NOMO-1 treated with DMSO at 0.1 percent for 48 hours (cell line): Measurements from ENCODE around the gene MPPED1.

Experiments
- DNase-seq: peaks from one replicate; lab custom pipeline; 2025; ENCODE audit not compliant: unreplicated experiment; lab: John Stamatoyannopoulos, UW

The MPPED1 gene, protein sequence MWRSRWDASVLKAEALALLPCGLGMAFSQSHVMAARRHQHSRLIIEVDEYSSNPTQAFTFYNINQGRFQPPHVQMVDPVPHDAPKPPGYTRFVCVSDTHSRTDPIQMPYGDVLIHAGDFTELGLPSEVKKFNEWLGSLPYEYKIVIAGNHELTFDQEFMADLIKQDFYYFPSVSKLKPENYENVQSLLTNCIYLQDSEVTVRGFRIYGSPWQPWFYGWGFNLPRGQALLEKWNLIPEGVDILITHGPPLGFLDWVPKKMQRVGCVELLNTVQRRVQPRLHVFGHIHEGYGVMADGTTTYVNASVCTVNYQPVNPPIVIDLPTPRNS

DNA sequence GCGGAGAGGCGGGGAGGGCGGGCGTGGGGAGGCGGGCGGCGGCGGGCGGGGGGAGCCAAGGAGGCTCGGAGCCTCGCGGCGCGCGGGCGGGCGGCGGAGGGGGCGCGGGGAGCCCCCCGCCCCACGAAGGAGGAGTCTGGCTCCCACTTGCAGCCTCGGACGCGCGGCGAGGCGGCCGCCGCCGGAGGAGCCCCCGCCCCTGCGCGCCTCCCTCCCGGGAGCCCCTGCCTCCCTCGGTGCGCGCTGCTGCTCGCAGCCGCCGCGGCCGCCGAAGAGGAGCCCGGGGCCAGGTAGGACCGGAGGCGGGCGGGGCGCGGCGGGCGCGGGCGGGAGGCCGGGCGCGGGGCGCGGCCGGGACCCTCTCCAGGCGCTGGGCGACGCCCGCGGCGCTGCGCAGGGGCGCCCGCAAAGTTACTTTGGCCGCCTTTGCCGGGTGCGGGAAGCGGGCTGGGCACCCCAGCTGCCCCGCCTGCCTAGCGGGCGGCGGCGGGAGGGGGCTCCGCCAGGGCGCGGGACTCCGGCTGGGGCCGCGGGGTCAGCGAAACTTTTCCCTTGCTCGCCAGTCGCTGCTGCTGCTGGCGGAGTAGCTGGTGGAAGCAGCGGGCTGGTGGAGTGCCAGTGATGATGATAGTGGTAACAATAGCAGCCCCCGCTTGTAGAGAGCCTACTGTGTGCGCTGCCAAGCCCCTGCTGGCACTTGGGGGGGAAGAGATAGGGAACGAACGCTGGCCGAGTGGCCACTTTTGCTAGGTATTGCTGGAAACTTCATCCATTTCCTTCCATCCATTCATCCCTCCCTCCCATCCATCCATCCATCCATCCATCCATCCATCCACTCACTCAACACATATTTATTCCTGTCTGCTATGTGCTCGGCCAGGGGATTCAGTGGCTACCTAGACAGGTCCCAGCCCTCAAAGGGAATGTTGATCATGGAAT lies at the start of gene MPPED1:
TSS of gene MPPED1 (plus strand) at position 146 of the 939 bp plus-strand sequence. CDS start 12,972 bp downstream, outside the sequence.
- no peak for DNase-seq

DNA sequence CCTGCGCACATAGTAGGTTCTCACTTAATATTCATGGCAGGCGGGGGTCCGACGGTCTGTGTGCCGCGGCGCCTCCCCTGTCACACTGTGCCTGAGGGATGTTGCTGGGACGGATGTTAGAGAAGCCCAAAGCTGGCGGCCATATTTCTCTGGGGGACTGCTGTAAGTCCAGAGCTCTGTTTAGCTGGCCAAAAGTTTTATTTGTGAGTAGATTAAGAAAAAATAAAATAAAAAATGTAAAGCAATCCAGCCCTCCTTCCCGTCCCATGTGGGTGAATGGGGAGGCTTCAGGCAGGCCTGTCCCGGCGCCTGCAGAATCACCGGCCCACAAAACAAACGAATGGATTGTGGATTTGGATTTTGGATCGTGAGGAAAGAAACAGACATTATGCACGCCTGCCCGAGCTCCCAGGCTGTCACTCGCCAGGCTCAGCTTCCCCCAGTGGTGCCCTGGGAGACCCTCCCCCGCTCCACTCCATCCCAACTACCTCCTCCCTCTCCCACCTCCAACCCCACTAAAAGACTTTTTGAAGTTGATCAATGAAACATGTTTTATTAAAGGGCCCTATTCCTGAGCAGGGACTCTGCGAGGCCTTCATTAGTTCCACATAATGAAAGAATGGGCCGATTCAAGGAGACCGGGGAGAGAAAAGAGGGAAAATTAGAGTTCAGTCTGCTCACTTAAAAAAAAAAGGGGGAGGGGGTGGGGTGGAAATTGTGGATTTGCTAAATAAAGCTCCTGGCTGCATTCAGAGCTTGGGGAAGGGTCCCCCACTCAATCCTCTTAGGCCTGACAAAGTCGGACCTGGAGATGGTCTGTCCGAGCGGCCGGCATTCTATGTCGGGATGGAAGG lies 48.3 kb upstream of the MPPED1 start:
- no peak for DNase-seq

DNA sequence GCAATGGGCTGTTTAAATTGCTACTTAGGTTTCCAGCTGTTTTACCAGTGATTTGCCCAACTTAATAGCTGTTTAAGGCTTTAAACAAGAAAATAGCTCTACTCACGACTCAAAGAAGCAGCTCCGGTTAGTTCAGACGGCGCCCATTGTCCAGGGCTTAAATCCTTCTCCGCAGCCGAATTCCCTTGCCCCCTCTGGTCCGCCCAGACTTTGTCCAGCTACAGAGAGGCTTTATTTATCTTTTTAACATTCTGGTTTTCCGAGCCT lies 47.7 kb upstream of the MPPED1 start:
- DNase-seq: no peak

DNA sequence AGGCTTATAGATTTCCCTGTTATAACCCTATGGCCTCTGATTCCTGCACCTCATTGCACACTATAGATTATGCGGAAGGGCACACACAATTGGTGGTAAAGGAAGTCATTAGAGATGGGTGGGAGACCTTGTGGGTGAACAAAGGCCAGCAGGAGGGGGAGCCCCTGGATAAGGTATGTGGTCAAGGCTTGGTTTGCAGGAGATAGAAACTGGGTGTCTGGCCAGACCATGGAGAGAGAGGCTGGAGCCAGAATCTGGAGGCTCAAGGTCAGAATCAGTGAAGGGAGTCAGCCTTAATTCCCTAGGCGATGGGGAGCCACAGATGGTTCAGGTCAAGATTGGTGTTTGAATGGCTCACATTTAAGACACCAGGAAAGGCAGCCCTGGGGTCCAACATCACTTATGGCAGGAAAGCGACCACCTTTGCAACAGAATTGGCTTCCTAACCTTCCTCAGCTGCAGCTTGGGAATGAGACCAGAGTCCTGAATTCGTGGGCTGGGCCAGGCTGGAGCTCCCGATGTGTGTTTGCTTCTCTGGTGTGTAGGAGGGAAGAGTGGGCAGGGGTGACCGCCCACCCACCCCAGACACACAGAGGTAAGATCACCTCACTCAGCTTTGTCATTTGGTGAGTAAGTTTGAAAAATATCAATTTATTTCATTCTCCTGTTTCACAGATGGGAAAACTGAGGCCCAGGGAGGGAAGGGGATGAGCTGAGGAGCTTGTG lies 45.9 kb upstream of the MPPED1 start:
- no peak for DNase-seq

DNA sequence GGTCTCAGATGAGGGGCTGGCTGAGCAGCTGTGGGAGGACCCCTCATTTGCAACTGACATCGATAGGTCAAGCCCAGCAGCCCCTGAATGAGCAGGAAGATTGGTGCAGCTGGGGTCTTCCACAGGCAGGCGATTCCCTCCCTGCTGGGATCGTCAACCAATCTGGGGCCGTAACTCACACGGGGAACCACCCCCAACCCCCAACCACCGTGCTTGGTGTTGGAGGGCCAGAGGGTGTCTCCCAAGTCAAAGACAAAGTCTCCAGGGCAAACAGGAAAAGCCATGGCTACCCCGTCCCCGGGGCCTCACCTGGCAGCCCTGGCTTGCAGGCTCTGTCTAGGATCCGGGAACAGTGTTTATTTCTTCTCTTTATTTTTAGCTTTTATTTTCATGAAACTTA lies 41.8 kb upstream of the MPPED1 start:
- no peak for DNase-seq

DNA sequence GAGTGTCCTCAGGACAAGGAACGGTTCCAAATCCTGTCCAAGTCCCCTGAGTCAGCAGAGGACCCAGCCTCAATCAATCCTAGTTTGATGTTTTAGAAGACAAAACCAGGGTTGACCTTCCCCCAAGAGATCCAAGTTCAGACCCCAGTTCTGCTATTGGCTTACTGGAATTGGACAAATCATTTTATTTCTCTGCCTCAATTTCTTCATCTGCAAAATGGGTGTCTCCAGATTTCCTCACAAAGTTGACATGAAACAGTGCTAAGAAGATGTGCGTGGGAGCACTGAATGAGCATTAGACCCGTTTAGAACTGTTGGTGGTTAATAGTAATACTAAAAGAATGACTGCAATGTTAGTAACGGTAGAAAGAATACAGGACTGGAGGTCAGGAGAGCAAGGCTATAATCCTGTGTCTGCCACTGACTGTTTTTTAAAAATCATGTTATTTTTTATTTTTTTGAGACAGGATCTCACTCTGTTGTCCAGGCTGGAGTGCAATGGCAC lies 35.8 kb upstream of the MPPED1 start:
- no peak for DNase-seq

DNA sequence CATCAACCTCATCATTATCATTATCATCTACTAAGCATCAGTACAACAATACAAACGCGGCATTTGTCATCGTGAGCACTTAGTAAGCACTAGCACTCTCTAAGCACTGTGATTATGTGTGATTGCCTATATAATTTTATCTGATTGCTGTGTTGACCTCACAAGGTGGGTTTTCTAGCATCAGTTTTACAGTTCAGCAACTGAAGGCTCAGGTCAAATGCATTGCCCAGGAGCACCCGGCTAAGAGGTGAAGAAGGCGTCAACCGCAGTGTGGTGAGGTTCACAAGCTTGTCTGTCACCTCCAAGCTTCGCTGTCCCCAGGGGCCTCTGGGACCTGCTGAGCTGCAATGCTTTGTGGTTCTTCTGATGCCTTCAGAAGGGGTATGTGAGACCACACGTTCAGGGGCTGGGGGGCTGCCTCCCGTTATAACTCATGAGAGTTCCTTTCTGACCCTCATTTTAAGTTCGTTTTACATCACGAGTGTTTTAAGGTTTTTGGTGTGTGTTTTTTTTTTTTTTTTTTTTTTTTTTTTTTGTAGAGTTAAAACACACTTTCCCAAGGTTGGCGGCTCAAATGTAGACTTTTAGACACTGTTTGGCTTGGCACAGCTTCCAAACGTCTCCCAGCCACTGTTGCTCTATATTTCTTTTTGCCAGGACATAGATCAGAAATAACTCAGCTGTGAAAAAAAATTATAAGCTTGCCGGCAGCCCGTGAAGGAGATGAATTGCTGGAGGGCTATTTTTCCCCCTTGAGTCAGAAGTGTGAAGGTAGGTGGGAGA lies 34.9 kb upstream of the MPPED1 start:
- DNase-seq: no peak

DNA sequence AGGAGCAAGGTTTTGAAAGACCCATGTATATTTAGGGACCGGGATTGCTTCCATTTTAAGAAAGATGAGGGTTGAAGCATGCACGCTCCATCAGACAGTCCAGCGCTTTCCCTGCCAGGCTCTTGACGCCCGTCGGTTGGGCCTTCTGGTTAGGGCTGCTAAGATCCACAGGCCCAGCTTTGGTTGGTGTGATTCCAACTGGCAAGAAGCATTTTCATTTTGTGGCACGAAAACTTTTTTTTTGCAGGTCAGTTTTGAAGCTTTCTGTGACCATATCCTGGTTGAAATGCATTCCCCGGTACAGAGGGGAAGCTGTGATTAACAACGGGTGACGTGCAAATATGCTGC lies 34.3 kb upstream of the MPPED1 start:
- DNase-seq: no peak

DNA sequence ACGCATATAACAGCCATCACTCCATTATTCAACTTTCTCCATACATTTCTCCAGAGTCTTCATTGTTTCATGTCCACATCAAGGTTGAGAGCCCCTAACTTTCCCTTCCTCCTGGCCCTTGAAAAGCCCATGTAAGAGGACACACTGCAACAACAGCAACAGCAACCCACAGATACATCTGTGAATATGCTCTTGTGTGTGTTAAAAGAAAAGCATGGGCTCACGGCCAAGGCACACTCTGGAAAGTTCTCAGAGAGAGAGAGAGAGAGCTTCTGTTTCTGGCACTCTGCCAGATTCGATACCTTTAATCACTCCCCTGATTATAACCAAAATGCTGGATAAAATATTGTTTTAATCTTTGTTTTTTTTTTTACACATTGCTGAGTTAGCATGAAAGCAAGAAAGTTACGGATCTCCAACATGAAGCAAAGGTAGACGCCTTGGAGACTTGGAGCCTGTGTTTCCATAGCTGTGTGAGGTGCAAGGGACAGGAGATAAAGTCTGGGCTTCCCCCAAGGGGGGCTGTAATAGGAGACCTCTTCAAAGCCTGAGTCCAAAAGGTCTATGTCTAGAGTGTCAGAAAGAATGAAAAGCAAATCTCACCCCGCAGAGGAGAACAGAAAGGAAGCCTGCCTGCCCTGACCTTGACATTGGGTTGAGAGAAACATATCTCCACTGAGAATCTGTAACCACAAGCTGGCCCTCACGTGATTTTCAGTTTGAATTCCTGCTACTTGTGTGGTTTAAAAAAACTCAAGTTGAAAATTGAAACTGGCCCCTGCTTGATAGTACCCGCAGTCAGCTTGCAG lies 33.7 kb upstream of the MPPED1 start:
- DNase-seq: peak; percentile 41

DNA sequence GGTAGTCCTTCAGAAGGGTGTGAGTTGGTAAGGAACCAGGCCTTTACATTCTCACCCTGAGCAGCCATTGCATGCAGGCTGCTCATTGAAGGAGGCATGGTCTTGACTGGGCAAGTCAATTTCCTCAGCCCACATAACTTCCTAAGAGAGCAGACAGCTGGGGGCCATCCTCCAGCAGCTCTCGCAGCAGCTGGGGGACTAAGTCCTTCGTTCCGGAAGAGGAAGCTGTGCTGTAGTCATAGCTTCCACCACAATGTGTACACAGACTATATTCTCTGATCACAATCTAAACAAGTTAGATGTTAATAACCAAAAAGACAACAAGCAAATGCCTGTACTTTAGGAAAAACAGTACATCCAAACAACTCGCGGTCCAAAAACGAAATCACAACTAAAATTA lies 30.1 kb upstream of the MPPED1 start:
- peak; percentile 61 for DNase-seq

DNA sequence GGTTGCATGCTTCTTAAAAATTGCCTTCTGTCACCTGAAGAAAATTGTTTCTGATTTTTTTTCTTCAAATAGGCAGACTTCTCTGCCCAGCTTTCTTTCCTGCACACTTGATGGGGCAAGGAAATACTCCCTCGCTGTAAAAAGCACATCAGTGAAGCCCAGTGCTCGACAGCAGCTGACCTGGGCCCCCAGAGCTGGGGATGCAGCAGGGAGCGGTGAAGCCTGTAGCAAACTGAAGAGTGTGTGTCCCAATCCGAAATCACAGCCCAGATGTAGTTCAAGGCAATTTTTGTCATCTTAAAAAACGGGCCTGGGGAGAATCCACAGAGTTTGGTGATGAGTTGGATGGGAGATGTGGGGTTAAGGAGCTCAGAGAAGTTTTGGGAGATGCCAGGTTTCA lies 27.0 kb upstream of the MPPED1 start:
- no peak for DNase-seq

DNA sequence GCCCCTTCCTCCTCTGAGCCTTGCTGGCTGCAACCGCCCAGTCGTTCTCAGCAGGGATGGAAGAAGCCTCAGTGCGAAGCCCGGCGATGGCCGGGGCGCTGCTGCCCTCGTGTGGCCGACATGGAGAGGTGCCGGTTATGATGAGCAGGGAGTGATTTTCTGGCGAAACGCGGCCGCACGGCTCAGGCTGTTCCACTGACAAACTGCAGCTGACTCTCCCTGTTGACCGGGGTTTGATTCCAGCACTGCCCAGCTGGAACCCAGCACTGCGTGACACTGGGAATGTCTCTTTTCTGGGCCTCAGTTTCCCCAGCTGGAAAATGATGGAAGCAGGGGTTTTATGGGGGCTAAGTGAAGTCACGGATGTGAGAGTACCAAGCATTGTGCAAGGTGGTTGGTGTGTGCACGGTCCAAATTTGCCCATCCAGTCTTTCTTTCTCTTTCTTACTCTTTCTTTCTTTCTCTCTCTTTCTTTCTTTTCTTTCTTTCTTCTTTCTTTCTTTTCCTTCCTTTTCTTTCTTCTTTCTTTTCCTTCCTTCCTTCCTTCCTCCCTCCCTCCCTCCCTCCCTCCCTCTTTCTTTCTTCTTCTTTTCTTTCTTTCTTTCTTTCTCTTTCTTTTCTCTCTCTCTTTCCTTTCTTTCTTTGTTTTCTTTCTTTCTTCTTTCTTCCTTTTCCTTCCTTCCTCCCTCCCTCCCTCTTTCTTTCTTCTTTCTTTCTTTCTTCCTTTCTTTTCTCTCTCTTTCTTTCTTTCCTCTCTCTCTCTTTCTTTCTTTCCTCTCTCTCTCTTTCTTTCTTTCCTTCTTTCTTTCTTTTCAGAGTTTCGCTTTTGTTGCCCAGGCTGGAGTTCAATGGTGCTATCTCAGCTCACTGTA lies 25.8 kb upstream of the MPPED1 start:
- DNase-seq: peak; percentile 85

DNA sequence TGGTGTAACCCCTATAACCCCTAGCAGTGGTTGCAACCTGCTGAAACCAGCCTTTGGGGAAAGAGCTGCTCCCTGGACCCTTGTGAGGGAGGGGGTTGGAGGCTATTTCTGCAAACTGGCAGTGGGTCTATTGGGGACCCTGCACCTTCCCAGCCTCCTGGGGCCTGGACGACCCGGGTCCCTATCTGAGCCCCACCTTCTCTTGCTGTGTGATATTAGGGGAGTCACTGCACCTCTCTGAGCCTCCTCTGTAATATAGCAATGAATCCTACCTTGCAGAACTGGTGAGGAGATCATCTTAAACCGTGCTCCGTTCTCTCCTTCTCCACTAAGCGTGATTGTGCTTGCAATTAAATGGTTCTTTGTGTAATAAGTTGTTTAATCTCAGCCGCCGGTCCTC lies 24.0 kb upstream of the MPPED1 start:
- DNase-seq: no peak

DNA sequence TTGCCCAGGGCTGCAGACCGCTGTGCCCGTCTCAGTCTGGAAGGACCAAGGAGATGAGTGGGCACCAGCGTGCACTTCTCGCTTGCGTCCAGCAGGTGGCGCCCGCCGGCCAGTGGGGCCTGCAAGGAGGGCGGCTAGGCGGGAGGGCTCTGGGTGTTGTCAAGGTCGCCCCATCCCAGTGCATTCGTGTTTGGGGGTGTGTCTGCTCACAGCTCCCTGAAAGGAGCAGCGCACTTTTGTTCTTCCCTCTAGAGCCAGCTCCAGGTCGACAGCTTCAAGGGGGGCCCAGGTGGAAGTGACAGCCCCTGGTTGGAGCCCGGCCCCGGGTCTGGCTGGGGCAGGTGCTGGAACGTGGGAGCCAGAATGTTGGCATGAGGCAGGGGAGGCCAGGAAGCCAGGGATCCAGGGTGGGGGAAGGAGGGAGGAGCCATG lies 23.4 kb upstream of the MPPED1 start:
- peak; percentile 55 for DNase-seq

DNA sequence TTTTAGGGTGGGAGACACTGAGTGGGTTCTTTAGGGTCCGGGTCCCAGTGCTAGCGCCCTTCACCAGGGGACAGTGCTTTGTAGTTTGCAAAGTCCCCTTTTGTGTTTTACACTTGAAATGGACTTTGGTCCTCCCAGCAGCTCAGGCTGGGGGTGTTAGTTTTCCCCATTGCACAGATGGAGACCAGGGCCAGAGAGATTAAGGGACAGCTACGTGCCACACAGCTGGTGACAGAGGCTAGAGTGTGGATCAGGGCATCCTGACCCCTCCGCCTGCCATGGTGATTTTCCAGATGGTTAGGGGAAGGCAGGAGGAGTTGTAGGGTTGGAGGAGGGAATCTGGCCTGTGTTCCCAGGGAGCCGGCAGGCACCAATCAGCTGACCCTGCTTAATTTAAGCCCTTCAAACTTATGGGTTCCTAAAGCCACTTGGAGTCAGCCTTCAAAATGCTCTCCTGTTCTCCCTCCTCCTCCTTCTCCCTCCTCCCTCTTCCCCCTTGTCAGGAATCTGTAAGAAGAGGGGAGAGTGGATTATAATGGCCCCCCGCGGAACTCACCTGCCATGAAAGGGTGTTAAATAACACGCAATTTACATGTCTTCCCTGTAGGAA lies 22.5 kb upstream of the MPPED1 start:
- no peak for DNase-seq

DNA sequence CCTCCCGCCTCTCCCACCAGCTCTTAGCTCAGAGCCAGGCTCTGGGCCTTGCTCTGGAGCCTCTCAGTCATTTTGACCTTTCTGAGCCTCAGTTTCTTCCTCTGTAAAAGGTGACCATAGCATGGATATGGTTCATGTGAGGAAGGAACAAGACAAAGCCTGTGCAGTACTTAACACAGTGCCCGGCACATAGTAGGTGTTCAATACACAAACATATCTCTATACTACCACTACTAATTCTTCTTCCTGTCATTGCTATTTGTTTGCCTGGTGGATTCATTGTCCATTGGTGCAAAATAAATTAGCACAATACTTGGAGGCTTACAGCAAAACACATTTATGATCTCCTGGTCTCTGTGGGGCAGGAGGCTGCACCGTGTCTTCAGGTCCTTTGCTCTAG lies 21.6 kb upstream of the MPPED1 start:
- no peak for DNase-seq

DNA sequence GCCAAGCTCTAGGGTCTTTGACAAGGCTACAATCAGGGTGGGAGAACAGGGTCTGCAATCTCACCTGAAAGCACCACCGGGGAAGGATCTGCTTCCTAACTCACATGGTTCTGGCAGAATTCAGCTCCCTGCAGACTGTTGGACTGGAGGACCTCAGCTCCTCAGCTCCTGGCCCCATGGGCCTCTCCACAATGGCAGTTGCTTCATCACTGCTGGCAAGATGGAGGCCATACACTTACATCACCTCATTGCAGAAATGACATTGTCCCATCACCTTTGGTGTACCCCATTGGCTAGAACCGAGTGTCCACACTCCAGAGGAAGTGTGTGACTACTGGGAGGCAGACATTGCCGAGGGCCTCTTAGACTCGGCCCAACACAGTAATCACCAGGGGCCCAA lies 20.9 kb upstream of the MPPED1 start:
- no peak for DNase-seq

DNA sequence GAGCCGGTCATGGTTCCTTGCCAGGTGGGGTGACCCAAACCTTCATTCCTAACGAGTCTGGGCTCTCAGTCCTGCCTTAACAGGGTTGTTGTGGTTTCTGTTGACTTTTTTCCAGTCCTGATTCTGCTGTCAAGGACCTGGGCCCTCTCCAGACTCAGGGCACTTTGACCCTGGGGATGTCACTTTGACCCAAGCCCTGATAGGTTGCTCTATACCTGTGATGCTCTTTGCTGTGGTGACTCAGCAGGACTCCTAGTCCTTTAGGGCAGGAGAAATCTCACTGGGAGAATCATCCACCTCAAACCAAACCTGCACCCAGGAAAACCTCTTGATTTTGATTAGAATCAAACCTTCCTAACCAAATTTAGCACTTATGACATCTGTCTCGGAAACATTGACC lies 20.5 kb upstream of the MPPED1 start:
- DNase-seq: no peak
